Activated T-helper 9 cell treated with anti-CD3 and anti-CD28 coated beads, Interleukin-2, amount 50 U/mL, for 16 hours (primary cell): ENCODE measurements around the gene TUBA4A.
"Not testable (repeated sequence)": the region's sequence is repeated elsewhere in the genome, so short reads cannot be mapped to it uniquely, and the experiment has no call there.

ENCODE experiments used
- DNase-seq: peaks from one replicate; pipeline ENCODE4 v3.0.0-alpha.2; 2020; ENCODE audit warnings: low read depth

TUBA4A gene

DNA sequence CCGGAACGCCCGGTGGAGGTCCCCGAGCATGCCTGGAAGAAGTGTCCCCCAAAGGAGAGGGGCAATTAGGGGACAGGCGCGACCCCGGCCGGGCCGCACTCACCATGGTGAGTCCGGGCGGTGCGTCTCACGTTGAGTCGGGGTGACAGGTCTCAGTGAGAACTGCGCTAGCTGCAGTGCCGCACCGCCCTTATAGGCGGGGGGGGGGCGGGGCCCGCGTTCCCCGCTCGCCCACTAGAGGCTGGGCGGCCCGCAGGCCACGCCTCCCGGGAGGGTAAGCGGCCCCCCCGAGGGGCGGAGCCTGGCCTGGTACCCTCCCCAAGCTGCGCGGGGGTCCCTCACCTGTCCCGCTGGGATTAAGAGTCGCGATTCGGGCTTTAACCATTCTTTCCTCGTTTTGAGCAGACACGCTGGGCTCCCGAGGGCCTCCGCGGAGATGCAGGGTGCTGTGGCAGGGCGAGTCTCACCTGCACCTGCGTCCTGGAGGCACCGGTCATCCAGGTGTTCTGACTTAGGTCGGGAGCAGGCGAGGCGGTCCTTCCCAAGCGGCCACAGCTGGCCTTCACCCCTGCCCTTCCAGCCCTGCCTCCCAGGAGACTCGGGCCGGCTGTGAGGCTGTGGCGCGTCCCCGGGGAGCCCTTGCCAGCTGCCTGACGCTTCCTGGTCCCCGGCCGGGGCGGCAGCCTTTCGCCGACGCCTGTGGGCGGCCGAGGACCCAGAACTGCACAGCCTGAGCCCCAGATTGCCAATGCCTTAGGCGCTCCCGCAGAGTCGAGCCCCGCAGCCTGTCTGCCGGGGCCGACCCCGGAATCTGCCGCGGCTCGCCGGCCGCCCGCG is at the start of gene TUBA4A:
Gene TUBA4A, minus strand, starts transcription at position 166 of the 837 bp plus-strand sequence. Its CDS starts 60 bp downstream, at position 106.
- peak; percentile 88 for DNase-seq

DNA sequence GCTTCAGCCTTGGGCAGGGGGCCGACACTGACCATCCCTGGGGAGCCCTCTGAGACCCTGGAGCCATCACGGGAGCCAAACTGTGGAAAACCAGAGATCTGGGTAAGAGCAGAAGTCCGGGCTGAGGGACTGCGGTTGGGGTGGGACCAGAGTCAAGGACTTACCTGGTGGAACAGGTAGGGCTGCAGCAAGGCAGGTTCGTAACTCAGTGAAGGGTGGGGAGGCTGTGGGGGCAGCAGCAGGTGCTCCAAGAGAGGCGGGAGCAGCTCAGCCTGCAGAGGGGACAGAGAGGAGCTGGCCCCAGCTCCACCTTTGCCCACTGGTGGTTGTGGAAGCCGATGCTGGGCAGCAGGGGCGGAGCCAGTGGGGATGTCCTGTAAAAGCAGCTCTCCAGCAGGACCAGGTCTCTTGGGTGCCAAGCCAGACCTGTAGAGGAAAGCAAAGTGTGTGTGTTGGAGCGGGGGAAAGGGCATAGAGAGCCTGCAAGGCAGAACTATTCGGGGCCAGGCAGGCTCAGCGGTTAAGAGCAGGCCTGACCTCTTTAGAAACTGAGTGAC is 48.8 kb upstream of the TUBA4A start:
- no peak for DNase-seq

DNA sequence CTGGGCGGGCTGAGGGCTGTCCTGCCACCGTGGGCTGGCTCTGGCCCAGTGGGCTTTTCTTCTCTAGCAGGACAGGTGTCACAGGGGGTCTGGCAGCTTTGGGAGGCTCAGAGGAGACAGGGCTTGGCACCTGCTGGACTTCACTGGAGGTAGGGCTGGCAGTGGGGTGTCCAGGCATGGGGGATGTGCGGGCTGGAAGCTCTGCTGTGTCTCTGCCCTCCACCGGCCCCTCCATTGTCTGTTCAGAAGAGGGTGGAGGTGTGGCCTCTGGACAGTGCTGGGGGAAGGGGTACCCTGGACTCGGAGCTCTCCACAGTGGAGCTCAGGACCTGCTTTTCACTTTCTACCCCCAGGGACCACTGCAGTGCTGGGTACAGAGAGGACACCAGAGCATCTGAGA is 46.3 kb upstream of the TUBA4A start:
- no peak for DNase-seq

DNA sequence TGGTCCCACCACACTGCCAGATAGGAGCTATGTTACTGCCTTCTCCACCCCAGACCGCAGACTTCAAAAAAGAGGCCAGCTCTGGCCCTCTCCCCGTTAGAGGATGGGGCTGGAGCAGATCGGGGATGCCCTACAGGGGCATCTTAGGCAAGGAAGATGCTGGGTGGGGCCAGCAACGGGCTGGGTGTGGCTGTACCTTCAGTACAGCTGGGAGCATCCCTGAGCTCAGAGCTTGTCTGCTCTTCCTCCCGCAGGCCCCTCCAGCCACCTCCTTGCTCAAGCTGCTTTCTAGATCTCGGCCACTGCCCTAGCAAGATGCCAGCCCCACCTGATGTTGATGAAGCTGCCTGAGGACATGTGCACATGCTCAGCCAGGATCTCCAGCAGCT is 45.6 kb upstream of the TUBA4A start:
- DNase-seq = no peak

DNA sequence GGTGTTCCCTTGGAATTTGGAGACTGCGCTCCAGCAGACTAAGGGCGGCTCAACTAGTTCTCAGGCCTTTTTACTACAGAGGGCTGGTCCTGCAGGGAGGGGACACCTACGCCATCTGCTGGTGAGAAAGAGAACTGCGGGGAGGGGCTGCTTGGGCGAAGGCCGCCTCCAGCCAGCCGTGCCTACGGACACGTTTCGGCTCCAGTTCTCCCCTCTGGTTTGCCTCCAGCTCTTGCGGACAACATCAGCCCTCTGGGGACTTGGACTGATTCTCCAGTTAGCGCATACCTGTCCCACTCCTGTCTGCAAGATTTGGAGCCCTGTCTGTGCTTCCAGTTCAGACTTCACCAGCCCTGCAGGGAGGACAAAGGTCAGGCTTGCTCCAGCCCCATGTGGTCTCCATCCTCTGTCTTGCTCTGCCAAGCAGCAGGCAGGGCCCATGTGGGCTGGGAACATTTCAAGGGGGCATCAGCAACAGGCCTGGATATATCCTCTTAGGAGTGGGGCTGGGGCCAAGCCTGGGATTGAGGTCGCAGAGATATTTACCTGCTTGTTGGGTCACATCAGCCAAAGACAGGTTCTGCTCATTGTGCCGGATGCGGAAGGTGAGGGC is 45.1 kb upstream of the TUBA4A start:
- peak; percentile 77 for DNase-seq

DNA sequence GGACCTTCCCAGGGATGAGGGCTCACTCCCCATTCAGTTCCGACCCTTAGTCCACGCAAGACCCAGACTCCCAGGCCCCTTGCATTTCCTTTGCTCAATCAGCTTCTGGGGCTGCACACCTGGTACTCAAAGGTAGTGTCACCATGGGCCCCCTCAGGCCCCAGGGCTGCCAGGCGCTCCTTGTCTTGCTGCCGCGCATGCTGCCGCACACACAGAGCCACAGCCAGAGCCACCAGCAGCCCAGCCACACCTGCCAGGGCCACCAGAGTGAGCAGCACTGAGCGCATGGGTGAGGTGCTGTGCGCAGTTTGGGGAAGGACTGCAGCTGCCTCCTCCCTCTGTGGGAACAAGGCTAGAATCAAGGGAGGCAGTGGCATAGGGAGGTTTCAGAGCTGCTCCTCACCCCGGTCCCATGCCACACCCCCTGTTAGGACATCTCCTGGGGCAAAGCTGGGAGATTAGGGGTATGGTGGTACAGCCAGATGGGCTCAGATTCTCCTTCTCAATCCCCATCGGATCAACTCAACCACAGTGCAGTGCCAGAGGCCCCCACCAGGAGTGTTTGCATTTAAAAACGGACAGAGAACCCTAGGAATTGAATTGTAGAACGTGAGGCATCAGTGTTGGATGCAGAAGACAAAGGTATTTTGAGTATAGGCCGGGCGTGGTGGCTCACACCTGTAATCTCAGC is 44.2 kb upstream of the TUBA4A start:
- DNase-seq = no peak

DNA sequence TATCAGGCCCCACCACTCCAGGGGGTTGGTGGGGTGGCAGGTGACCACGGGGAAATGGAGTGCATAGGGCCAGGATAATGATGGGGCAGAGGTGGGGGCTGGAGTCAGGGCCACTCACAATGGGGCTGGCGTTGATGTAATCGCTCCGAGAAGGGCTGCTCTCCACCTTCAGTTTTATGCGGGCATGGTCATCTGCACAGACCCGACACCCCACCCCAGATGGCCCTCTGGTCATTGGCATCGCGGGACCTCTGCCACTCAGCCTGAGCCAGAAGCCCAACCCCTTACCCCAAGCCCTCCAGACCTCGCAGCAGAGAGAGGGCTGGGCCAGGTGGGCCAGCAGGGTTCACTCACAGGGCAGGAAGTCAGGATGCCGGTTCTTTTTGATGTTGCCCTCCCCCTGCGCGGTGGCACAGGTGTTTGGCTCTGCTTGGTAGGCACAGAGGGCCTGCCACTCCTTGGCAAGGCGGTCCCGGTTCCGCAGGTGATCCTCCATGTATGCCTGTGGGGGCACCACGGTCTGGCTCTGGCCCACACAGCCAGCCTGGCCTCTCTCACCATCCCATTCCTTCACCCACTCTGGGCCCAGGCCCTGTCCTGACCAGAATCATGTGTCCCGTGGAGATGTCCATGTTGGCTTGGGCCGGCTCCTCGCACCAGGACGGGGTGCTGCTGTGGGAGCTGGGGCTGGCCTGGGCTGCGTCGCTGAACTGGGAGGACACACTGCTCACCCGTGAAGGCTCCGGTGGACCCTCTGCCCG is 43.1 kb upstream of the TUBA4A start:
- no peak for DNase-seq

DNA sequence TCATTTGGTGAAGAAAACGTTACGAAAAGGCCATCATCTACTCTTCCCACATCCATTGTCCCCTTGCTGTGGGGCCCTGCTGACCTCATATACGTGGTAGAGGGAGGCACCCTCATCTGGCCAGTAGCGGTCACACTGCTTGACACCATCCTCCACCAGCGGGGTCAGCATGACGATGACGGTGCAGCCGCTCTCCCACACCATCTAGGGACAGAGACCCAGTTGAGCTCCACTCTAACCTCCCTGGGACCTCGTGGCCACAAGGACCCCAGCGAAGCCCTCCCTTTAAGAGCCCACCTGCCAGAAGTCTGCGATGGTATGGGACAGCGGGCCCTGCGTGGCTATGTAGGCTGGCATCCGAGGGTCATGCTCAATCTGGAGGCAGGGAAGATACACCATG is 42.4 kb upstream of the TUBA4A start:
- no peak for DNase-seq

DNA sequence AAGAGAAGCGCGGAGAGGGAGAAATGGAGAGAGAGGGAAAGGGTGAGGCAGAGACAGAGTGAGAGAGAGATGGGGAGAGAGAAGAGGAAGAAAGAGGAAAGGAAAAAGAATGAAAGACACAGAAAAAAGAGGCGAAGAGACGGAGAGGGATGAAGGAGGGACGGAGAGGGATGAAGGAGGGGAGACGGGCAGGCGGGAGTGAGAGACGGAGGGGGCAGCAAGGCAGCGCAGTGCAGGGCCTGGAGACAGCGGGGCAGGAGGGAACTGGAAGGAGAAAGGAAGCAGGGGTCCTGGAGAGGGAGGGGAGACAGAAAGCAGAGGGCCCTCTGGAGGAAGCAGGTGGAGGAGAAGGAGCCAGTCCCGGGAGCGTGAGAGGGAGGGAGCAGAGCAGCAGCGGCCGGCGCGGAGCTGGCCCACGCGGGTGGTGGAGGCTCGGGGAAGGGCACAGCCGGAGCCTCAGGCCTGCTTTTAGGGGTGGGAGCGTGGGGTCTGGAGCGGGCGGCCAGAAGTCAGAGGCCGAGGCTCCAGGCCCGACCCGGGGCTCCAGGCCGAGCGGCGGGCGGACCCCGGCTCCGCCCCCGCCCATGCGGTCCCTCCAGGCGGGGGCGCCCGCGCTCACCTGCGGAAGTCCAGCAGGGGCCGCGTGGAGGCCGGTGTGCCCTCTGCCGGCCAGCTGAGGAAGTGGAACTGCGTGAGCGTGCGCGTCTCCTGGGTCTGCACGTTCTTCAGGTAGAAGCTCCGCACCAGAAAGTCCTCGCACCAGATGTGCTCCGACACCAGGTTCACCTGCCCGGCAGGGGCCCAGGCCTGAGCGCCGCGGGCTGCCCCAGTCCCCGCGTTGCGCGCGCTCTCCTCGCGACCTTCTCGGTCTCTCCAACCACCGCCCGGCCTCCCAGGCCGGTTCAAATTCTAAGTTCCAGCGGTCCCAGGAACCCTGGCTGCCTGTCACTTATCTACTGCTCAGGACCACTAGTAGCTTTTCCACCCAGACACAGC is 40.9 kb upstream of the TUBA4A start:
- peak; percentile 84 for DNase-seq

DNA sequence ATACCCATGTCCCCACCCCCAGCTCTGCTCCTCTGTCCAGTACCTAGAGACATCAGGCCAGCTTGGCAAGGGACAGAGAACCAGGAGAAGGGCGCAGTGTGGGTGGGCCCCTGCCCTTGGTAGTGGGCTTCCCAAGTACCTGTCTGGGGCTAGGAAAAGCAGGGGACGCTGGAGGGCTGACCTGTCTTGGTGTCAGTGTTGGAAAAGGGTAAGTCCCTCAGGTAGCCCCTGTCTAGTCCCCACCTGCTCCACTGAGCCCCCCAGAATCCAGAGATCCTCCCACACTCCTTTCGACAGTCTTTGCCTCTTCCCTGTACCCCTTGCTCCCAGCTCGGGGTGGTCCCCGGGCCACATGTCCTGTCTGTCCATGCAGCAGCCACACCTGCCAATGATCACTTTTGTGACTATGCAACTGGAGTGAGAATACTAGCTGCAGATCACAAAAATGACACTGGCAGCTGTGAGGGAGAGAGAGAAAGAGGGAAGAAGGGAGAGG is 40.1 kb upstream of the TUBA4A start:
- DNase-seq = no peak

DNA sequence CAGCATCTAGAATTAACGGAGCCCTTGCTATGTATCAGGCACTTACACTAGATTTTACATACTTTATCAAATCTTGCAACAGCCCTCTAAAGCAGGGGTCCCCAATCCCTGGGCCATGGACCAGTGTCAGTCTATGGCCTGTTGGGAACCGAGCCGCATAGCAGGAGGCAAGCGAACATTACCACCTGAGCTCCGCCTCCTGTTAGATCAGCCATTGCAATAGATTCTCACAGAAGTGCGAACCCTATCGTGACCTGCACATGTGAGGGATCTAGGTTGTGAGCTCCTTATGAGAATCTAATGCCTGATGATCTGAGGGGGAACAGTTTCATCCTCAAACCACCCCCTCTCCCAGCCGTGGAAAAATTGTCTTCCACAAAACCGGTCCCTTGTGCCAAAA is 38.9 kb upstream of the TUBA4A start:
- DNase-seq = no peak

DNA sequence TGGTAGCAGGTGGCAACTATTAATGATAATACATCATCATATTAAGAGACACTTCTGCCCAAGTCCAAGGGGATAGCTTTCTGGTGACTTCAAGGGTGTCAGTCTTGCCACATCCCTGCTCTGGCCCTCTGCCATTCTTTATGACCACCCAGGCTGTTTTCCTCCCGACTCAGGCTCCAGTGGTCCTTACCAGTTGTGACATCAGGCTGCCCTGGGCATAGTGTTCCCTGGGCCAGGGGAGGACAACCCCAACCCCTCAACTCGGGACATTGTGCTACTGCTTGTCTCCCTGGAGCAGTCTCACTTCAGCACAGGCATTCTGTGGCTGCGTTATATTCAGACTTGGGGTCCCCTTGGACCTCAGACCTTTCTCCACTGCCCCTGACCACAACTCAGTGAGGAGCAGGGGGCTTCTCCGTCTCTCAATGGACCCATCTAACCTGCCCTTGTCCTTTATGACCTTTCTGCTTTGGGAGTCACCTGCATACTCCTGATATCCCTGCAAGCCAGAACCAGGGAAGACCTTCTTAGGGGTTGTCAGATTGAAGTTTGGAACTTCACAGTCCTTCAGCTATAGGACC is 38.3 kb upstream of the TUBA4A start:
- no peak for DNase-seq

DNA sequence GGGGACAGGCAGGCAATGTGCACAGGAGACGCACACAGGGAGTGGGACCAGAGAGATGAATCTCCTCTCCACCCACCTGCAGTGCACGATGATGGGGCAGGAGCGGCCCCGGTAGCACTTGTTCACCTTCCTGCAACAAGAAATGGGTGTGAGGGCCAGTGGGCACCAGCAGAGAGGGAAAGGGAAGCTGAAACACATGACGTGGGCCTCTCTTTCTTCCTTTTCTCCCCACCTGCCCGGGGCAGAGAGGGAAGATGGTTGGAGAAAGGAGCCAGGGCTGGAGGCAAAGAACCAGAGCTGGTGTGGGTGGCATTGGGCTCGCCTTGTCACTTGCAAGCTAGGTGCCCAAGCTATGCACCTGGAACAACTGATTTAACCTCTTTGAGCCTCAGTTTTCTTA is 37.7 kb upstream of the TUBA4A start:
- no peak for DNase-seq

DNA sequence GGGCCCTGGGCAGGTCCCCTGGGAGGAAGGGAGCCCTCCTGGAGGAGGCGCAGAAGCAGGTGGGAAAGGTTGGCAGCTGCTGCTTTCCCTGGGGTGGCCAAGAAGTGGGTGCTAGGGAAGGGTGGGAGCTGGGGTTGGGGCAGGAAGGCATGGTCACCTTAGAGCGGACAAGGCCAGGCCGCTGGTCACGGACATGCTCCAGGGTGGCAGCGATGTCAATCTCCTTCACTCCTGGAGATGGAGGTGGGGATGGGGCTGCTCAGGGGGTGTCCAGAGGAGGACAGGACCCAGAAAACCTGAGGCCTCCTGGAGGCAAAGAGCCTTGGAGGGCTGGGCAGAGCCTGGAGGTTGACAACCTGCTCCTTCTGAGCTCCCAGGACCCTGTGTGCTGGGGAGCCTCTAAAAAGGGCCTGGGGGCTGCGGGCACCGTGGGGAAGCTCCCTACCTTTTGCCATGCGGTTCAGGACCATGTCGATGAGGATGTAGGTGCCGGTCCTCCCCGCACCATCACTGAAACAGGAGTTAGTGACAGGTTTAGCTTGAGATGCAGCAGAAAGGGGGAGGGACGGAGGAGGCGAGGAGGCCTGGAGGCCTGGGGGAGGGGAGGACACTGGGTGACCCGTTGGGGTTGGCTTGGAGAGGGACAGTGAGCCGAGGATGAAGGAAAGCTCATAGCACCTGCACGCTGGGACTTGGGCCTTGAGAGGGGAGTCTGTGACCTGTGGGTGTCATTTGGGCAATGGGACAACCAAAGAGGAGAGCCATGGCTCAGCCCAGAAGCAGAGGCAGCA is 36.9 kb upstream of the TUBA4A start:
- DNase-seq = no peak

DNA sequence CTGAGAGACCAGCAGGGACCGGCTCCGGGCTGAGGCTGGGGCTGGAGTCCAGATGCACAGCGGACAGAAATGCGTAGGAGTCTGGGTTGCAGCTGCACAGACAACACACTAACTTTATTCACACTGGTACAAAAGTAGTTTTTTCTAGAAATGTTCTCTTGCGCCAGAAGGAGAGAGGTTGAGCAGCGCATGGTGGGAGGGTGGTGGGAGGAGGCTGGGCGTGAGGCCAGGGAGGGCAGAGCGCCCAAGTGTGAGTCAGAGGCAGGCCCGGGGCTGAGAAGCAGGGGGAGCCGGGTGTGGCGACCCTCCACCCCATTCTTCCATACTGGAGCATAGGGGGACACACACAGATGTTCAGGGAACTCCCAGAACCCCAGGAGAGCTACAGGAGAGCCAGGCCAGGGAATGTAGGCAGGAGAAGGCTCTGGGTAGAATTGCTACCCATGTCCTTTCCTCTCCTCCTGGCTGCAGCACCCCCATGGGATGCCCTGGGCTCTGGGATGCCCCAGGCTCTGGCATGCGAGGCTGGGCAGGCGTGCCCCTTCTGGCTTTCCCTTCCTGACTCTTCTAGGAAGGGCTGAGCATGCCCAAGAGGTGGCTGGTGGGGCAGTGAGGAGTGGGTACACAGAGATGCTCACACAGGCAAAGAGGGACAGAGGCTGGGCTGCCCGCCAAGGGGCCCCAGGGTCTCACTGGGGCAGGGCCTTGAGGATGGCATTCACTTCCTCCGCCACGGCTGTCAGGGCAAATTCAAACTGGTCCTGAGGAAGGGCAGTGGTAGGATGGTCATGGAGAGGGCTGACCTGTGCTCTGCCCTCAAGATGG is 36.0 kb upstream of the TUBA4A start:
- DNase-seq = no peak

DNA sequence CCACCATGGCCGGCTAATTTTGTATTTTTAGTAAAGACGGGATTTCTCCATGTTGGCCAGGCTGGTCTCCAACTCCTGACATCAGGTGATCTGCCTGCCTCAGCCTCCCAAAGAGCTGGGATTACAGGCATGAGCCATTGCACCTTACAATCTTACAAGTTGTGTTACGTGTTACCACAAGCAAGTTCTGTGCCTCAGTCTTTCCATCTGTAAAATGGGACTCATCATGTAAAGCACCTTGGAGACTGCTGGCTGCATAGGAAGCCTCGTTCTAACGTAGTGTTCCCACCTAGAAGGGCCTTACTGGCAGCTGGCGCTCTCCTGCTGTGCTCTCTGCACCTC is 35.4 kb upstream of the TUBA4A start:
- DNase-seq = no peak

DNA sequence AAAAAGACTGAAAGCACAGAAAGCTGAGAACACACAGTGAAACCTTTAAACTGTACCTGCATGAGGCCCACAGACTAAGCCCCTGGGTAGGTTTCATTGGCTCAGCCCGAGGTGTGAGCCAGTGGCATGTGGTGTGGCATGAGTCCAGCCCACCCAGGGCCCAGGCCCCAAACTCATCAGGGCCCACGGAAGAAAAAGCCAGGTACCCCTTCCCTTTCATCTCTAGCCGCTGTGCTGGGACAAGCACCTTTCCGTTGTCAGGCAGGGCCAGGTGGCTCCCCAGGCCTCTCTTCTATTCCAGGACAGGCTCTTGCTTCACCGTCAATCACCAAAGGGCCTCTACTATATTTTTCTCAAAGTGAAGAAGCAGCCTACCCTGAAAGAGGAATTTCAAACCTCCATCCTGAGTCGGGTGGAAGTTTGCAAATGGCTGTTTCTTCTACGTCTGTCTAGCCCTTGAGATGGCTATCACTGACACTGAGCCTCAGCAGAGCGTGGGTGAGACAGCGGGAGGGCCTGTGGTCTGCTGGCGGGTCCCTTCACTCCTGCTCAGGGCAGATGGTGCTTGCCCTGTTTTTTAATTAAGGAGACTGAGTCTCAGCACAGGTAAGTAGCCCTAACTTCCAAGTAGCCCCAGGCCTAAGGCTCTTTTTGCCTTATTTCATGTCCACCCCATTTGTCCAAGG is 34.0 kb upstream of the TUBA4A start:
- DNase-seq = no peak

DNA sequence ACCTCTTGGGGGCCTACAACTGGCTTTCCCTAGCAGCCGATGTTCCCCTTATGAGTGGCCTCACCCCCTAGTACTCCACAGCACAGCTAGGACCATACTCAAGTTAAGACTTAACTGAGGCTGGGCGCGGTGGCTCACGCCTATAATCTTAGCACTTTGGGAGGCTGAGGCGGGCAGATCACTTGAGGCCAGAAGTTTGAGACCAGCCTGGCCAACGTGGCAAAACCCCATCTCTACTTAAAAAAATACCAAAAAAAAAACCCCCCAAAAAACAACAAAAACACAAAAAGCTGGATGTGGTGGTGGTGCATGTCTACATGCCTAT is 33.4 kb upstream of the TUBA4A start:
- DNase-seq = not testable (repeated sequence)
